GM18909 (cell line): ENCODE measurements around the gene ELMO1.

Source experiments
- ATAC-seq: cut with Tn5 transposase; IDR thresholded peaks from one replicate; pipeline ENCODE4 v1.9.1; 2021; ENCODE audit warnings: mild to moderate bottlenecking; ENCODE audit not compliant: unreplicated experiment, poor library complexity

The ELMO1 gene

DNA sequence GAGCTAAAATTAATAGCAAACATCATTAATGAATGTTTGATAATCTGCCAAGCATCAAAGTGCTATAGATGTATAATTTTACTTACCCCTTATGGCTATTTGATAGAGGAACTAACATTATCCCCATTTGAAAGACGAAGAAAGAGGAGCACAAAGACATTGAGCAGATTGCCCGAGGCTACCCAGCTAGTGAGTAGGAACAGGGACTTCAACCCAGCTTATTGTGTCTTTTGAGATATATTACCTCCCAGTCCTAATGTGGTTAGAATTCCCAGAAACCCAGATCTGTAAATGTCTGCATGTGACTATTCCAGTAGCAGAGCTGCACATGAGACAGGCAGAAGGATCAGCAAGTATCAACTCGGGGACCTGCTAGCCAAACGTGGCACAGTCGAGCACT is 564.3 kb downstream of the ELMO1 start:
- no peak for ATAC-seq

DNA sequence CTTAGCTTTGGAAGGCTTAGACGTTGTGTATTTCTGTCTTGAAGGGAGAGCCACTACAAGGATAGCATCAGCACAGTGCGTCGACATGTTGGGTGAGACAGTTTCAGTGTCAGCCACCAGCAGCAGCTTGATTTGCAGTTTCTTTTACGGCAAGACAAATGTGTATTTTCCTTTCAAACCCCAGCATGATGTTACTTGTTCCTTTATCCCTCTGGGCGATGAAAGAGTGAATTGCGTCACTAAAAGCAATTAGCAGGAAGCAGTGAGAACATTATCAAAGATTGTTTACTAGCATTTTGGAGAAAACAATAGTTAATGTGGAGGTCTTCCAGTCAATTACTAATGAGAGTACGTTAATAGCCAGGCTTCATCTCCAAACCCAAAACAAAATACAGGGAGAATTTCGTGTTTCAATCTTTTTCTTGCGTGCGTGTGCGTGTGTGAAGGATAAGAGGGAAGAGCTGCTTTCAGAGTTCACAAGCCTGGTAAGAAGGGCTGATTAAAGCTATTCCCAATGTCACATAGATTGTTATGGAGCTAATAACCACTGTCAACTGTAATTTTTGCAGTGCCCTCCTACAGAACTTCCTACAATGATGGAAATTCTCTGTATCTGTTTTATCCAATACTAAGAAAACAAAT is 567.3 kb downstream of the ELMO1 start:
- ATAC-seq, result no peak

DNA sequence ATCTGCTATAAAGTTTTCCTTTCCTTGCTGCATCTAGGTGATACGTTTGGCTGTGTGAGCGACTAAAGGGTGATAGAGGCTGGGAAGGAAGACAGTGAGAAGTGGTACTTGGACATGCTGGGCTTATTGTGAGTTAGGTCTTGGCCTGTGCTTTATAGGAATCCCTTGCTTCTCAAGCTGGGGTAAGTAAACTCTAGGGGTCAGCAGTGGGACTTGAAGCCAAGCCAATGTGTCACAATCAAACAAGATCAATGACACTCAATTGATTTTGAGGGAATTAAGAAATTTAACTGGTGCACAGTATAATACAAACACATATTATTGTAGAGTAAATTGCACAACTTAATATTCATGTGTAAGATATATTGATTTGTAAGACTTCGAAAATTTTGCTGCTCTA is 568.6 kb downstream of the ELMO1 start:
- ATAC-seq, result no peak

DNA sequence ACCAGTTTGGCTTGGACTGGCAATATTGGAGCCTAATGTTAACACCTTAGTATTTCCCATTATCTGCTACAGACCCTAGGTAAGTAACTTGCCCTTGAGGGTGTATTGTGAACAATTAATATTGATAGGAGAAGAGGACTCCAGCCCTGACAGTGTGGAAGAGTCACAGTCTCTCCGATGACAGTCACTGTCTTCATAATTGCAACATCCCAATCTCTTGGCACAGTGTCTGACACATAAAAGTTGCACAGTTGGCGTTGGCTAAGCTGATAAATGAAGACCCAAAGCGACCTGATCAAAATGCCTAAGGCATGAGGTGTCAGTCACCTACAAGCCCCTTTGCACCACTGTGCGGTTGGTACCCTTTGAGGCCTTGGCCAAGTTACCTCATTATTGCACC is 569.6 kb downstream of the ELMO1 start:
- ATAC-seq, result no peak

DNA sequence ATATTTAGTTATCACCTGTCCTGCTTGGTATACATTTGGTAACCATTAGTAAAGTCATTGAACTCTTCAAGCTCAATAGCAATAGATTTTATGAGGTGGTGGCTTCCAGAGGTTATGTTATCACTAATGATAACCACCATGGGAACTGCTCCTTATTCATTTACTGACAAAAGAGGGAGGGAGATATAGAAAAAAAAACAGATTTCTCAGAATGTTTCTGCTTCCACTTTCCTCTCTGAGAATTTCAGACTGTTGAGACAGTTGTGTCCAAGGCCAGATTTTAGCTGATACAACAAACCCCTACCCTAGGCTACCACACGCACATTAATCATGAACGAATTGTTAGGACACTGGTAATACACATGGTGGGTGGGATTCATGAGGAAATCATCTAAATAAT is 570.4 kb downstream of the ELMO1 start:
- ATAC-seq, result no peak

DNA sequence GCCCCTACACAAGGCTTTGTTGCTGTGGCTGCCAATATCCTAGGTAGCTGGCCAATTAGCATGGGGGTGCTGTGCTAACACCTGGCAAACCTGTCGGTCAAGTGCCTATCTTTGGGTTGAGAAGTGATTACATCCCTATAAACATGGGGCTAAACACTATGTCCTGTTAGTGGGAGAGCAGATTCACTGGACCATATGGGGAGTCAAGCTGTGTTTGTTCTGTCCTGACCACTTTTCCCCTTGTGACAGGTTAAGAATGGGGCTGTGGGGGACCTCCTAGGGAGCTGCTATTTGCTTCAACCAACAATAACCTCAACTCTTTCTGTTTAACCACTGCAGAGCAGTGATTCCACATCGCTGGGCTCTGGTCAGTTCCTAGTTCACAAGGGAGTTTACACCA is 572.9 kb downstream of the ELMO1 start:
- ATAC-seq, result no peak

DNA sequence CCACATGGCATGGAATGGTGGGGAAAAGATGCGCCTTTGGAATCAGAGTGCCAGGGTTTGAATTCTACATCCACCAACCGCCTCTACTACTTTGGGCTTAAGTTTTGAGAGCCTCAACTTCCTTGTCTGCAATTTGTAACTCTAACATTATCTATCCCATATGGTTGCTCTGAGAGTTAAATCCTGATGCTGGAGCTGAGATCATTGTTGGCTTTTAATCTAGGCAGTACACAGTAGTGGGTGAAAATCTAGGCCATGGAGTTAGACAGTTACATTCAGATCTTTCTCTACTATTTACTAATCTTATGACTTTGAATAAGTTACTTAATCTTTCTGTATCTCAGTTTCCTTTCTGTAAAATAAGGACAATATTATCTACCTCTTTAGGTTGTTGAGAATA is 574.6 kb downstream of the ELMO1 start:
- no peak for ATAC-seq

DNA sequence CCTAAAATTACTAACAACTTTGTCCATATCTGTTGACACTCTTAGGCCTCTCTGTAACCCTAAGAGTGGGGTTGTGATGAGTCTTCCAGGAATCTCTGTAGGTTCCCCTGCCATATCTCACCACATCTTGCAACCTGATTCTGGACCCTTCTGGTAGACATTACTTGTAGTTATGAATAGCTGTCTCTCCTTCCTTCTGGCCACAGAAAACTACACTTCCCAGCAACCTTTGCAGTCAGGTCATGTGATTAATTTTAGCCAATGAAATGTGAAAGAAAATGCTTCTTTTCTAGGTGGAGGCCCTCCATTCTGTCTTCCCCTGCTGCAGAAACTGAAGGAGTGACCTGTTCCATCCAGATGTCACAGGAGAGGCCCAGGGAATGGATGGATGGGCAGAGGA is 576.8 kb downstream of the ELMO1 start:
- no peak for ATAC-seq

DNA sequence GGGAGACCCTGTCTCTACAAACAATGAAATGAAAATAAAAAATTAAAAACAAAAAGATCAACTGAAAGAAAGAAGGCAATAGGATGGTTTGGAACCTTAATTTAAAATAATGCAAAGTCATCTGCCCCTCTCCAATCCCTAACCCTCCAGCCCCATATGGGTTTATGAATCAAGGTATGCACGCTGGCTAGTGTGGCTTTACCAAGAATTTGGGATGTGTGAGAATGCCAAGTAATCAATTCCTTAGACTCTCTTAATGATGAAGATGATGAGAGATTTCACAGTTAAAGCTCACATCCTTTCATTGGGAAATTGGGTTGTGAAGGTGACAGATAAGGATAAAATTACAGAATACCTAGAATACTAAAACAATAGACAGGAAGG is 577.3 kb downstream of the ELMO1 start:
- no peak for ATAC-seq

DNA sequence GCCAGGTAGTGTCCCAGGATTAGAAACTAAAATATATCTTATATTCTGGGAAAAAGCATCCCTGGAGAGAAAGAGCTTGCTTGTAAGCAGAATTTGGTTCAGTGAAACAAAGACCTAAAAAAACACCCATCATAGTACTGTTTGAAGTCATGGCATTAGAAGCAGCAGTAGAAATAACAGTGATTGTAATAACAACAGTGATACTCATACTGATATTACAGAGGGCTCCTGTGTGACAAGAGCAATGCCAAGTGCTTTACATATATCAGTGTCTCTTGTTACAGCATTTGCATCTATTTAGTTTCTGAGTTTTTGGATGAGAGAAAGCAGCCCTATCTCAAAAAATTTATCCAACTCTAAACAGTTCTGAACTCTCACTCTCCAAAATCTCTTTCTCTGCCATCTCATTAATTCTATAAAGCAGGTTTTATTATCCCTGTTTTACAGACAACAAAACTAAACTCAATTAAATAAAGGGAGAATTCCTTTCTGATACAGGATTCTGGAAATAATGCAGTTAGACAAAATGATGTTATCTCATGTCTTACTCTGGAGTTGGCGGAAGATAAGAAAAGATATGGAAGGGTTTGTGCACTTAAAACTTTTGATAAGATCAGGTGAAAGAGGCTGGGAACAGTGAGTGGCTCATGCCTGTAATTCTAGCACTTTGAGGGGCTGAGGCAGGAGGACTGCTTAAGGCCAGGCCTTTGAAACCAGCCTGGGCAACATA is 577.9 kb downstream of the ELMO1 start:
- ATAC-seq, result no peak

DNA sequence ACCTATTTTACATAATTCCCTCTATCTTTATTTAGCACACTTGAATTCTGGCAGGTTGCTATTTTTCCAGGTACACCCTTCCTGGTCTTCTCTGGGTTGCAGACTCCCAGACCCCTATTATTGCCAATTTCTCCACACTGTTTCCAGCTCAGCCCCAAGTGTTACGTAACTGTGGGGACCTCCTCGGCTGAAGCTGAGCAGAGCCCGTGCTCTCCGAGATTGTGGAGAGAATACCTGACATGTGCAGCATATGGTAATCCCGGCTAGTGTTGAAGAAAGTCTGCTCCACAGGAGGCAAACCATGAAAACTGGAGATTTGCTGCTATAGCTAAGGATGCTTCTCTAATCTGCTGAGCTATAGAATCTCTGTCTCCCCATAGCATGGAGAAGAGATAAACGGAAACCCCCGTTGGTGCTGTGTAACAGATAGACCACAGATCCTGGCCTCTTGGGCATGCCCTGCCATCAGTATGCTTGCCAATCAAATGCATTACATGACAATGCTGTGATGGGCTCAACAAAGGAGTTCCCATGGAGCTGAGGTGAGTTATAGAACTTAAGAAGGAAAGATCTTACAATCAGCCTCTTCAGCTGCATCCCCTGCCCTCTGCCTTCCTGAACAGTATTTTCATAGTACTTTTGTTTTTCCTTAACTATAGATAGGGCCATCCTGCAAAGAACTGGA is 579.8 kb downstream of the ELMO1 start:
- ATAC-seq, result no peak

DNA sequence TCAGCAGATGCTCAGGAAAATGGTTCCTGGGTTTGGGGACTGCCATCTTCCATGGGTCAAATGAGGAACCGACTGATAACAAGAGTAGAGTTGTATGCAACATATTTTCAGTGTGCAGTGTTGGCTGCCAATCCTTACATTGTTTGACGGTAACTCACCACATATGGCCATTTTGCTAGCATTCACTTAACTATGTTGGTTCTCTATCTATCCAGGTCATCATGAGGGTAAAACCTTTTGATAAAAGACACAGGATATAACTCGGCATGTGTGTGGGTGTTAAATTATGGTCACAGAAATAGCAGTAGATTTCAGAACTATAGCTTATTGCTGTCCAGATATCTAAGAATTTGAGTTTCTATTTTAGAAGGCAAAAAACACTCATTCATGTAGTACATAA is 583.6 kb downstream of the ELMO1 start:
- ATAC-seq, result no peak

DNA sequence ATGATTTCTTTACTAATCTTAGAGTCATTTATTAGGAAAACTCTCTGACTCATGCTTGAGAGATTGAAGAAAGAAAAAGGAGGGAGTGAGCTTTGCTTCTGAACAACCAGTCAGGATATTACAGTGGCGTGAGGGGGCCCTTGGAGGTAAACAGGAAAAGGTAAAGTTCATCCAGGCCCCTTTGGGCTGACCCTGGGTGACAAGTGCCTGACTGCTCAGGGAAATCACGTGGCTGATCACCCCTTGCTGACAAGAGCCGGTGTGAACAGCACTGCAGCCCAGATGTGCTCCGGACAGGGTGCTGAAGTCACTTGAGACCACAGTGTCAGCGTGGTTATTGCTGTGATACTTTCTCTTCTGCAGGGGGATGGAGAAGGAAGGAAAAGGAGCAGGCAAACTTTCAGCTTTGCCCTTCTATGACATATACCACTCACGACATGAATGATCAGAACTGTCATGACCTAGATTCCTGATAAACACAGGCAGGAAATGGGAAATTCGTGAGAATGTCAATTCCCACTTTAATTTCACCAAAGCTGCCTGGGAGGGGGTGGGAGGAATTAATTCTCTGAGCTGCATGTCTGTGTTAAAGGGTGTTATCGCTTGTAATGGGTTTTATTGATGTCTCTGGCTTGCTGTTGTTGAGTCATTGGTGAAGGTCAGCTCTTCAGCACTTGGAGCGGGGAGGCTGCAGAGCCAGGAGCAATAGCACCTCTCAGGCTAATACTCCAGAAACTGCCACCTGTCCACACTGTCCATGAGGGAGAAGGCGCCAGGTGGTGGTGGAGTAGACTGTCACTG is 584.6 kb downstream of the ELMO1 start:
- ATAC-seq, result no peak

DNA sequence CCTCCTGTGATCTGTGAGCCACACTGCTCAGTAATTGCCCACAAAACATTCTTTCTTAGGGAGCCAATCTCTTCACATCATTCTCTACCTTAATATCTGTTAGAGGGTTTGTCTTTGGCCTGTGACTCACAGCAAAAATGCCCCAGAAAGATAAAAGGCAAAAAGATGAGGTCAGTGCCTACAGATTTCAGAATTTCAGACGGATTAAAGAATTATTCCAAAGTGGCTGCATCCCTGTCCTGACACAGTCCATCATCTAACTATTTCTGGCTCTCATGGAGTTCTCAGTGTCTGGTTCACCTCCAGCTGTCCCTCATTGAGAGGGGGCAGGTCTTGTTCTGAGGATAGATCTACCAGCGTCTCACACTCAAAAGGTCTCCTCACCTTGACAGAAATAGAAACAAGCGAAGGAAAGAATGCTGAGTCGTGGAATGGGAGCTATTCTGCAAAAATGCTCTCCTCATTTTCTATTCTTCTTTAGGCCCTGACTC is 585.8 kb downstream of the ELMO1 start:
- ATAC-seq, result no peak

DNA sequence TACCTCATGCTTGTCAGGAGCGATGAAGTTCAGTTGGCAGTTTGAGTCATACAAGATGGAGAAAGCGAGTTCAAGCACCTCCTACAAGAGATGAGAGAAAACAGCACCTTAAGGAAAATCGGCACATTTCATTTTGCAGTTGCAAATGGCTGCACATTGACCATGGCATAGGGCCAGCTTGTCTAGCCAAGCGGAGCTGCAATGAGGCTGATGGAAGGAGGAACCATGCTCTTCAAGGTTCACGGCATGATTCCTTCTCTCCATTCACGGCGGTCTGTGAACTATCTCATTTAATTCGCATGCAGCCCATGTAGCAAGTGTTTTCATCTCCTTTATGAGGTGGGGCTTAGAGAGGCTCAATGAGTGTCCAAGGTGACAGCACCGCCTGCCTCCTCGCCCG is 587.0 kb downstream of the ELMO1 start:
- no peak for ATAC-seq

DNA sequence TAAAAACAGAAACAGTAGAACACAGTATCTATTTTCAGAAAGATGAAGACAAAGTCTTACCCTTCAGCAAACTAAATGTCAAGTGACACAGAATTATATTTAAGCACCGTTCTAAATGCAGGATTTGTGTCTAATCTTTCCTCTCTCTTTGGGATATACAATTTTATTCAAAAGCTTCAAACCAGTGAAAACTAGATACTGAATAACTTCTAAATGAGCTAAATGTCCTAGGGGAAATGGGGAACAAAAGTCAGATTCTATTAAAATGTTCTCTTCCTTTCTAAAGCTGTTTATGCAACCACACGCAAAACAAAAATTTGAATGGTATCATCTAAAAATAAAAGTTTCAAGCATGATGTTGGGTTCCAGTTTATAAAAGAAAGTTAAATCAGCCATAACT is 588.0 kb downstream of the ELMO1 start:
- no peak for ATAC-seq

DNA sequence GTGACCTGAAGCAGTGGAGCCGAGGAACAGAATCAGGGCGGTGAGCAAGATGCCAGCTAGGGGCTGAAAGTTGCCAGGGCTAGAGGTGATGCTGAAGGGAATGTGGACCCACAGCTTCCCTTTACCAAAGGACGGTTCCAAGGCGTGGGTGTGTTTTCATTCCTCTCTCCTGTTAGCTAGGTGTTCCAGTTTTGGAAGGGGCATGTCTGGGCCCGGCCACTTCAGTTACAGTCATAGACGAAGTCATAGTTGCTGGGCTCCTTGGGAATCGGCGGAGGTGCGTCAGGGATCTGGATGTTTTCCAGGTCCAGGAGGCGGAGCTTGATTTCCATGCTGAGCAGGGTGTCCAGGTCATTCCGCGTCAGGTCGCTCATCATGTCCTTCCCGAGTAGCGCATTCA is 593.3 kb downstream of the ELMO1 start:
- no peak for ATAC-seq

DNA sequence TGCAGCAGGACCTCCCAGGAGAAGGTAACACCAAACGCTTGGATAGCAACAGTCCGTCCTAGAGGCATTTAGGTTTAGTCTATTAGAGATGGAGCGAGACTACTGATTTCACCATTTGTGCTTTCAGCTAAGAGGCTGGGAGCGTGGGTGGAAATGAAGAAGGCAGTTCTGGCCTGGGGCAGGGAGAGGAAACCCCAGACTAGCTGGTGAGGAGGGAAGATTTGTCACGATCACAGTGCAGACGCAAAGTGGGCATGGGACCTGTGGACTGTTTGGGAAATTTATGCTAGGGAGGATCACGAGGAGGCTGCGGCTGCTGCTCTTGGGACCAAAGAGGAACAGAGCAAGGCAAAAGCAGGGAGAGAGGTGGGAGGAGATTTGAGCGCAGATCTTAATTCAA is 594.0 kb downstream of the ELMO1 start:
- ATAC-seq, result no peak

DNA sequence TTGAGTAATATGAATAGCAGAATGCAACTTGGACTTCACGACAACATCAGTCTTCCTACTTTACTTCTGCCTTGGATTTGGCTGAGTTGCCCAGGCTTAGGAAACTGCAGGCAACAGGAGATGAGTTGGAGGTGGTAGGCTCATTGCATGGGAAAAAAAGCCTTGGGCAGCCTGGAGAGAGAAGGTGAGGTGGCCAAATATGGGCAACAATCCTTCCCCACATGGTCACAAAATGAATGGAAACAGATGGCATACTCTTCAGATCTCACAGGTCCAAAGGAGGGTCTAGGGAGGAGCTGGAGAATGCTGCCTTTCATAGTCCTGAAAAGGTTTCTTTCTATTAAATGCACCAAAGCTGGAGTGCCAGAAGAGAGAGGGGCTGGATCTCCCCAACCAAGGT is 595.7 kb downstream of the ELMO1 start:
- no peak for ATAC-seq

DNA sequence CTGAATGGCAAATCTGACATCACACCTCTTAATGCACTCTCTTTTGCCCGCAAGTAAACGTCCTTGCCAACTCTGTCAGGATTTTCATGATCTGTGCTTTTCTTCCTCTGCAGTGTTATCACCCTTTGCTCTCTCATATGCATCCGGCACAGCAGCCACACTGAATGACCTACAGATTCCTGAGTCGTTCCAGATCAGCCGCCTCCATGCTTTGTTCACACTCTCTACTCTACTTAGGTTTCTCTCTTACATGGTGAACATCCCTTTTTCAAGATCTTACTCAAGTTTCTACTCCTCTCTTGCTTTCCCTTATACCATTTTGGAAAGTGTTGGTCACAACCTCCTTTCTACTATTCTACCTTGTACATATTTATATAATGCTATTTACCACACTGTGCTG is 596.6 kb downstream of the ELMO1 start:
- ATAC-seq, result no peak

DNA sequence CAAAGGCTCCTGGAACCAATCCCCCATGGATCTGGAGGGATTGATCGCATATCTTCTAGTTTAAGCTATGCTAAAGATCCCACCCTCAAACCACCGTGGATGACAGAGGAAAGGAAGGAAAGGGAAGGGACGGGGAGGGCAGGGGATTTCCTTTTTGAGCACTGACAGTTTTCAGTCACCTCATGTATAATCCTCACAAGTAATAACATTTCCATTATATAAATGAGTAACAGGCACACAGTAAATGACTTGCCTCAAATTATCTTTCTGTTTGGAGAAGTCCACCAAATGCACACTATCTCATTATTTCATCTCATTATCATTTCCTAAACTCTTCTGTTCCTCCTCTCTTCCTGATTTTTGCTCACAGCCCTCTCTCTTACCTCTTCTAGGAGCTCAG is 597.3 kb downstream of the ELMO1 start:
- no peak for ATAC-seq
